Cardiac fibroblast (primary cell): ENCODE measurements around the gene PYGO1.
A peak's percentile ranks its signal among the peaks of the same experiment; 100 is the strongest.
"Not testable (repeated sequence)": the region's sequence is repeated elsewhere in the genome, so short reads cannot be mapped to it uniquely, and the experiment has no call there.

Experiments
- DNase-seq, 2 donors: peaks; one replicate each; pipeline versions ENCODE4 v3.0.0 to v3.0.0-alpha.2; 2010; ENCODE audit warnings: low read depth in 2 of 2
- H3K4me3 ChIP-seq, 2 donors: replicated peaks in 1 of 2; 1 replicate in 1 of 2; 2 replicates in 1 of 2; pipeline ENCODE4 v1.5.1; 2011; ENCODE audit warnings: low read depth in 2 of 2, low read length in 2 of 2, mild to moderate bottlenecking in 2 of 2, moderate library complexity in 1 of 2
- TF ChIP-seq, protein P1 (sequence below): IDR thresholded peaks from one replicate; pipeline ENCODE4 v1.5.1; 2011; ENCODE audit warnings: low read depth, mild to moderate bottlenecking, low read length, inconsistent platforms

PYGO1 gene

DNA sequence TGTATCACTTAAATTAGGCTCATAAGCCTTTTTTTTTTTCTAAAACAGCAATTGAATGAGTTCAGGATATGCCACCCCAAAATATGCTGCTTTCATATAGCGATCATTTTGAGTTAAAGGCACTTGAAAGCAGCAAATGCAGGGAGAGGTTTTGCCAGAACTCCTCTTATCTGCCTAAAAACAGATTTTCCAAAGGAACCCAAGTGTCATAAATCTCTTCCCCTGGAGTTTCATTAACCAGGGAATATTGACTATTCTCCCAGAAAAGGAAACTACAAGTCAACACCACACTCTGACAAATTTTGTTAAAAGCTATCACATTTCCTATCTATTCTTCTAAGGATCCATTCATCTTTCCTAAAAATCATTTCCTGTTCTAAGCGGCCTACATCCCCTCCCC is 91.4 kb downstream of the PYGO1 start:
- no peak overlapping the region for H3K4me3 ChIP-seq
- TF ChIP-seq, protein P1, sequence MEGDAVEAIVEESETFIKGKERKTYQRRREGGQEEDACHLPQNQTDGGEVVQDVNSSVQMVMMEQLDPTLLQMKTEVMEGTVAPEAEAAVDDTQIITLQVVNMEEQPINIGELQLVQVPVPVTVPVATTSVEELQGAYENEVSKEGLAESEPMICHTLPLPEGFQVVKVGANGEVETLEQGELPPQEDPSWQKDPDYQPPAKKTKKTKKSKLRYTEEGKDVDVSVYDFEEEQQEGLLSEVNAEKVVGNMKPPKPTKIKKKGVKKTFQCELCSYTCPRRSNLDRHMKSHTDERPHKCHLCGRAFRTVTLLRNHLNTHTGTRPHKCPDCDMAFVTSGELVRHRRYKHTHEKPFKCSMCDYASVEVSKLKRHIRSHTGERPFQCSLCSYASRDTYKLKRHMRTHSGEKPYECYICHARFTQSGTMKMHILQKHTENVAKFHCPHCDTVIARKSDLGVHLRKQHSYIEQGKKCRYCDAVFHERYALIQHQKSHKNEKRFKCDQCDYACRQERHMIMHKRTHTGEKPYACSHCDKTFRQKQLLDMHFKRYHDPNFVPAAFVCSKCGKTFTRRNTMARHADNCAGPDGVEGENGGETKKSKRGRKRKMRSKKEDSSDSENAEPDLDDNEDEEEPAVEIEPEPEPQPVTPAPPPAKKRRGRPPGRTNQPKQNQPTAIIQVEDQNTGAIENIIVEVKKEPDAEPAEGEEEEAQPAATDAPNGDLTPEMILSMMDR = no peak
- no peak for DNase-seq

DNA sequence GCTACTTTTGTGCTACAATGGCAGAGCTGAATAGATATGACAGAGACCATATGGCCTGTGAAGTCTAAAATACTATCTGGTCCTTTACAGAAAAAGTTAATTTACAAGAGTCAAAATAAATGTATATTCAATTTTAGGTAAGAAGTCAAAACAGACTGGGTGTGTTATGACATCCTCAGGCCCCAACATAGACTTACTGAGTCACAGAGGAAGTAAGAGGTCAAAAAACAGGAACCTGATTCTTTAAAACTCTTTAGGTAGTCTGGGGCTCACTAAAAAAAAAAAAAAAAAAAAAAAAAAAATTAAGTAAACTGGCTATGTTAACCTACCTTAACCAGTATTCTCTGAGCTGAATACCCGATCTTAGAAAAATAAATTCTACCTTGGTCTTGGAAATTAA is 93.2 kb downstream of the PYGO1 start:
- H3K4me3 ChIP-seq = no peak overlapping the region
- DNase-seq = no peak
- TF ChIP-seq, protein P1 = no peak

DNA sequence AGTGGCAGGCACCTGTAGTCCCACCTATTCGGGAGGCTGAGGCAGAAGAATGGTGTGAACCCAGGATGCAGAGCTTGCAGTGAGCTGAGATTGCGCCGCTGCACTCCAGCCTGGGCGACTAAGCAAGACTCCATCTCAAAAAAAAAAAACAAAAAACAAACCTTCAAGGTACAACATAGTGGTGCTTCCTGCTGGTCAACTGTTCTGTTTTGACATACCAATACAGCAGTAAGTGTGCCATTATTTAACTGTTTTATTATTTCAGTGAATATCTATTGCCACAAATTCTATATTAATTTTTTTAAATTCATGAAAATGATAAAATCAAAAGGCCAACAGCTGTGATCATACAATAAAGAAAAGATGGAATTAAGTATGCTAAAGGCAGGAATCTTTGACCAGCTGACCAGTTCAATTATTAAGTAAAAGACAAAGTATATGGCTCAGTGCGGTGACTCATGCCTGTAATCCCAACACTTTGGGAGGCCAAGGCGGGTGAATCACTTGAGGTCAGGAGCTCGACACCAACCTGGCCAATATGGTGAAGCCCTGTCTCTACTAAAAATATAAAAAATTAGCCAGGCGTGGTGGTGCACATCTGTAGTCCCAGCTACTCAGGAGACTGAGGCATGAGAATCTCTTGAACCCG is 99.1 kb downstream of the PYGO1 start:
- peak; percentile 22 to 84 for DNase-seq
- not testable (repeated sequence) for H3K4me3 ChIP-seq
